GM12892 (cell line): ENCODE measurements around the gene MCC.

ENCODE experiments used
- POLR2A ChIP-seq: IDR thresholded peaks from 2 replicates; pipeline ENCODE4 v1.6.1; 2011; ENCODE audit warnings: low read depth, low read length, control low read depth
- TAF1 ChIP-seq: IDR thresholded peaks from 2 replicates; pipeline ENCODE4 v1.6.1; 2011; ENCODE audit warnings: low read depth, mild to moderate bottlenecking, control low read depth, low read length, borderline replicate concordance

DNA sequence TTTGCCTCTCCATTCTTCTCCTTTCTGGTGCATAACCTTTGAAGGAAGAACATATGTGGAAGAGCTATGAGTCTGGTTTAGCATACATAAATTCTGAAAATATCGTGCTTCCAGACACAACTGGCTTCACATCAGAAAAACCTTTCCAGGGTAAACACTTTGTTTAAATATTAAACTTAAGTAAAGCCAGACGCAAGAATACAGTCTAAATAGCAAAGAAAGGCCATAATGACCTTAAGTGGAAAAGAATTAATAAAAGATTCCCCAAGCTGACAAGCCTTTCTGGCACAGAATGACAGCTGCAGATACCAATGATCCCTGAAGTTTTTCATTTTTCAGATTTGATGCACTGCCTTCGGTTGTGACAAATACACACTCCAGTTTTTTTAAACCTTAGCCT lies 40.0 kb downstream of the MCC start:
- TF ChIP-seq POLR2A (no peak), TAF1 (no peak)
